K562 (cell line): Measurements from ENCODE around the gene TMEM89. TPM values are rescaled to one million over a fixed set of nuclear protein-coding genes. Genes with fewer than 3 reads are reported as not detected.

ENCODE experiments used
- ARHGAP35 ChIP-seq: fragments of 450-650 bp; IDR thresholded peaks from 2 replicates; pipeline ENCODE4 v1.6.1; 2018; ENCODE audit not compliant: partially characterized antibody
- C11orf30 ChIP-seq: fragments of 450-650 bp; IDR thresholded peaks from 2 replicates; pipeline ENCODE4 v1.6.1; 2016; ENCODE audit warnings: low read depth, mild to moderate bottlenecking
- CBX3 ChIP-seq, 2 experiments: IDR thresholded peaks; 1 replicate in 1 of 2; 2 replicates in 1 of 2; pipeline ENCODE4 v1.6.1; 2012; ENCODE audit warnings: inconsistent platforms in 2 of 2, low read length in 2 of 2, borderline replicate concordance in 1 of 2, control low read depth in 1 of 2
- DMBX1 ChIP-seq: fragments of 250-450 bp; sonication (Bioruptor Pico); IDR thresholded peaks from 2 replicates; pipeline ENCODE4 v1.8.0; 2022; ENCODE audit warnings: inconsistent platforms, mild to moderate bottlenecking, moderate library complexity, borderline replicate concordance
- GATAD2B ChIP-seq: fragments of 450-650 bp; IDR thresholded peaks from 2 replicates; pipeline ENCODE4 v1.6.1; 2017; ENCODE audit warnings: mild to moderate bottlenecking, borderline replicate concordance
- ILF3 ChIP-seq: fragments of 450-650 bp; IDR thresholded peaks from 2 replicates; pipeline ENCODE4 v1.6.1; 2018; ENCODE audit warnings: antibody characterized with exemption, mild to moderate bottlenecking, moderate library complexity, borderline replicate concordance
- MAFK ChIP-seq: IDR thresholded peaks from 2 replicates; pipeline ENCODE4 v1.6.1; 2011; ENCODE audit warnings: low read length, improper control_type of control experiment
- PTTG1 ChIP-seq: fragments of 450-650 bp; IDR thresholded peaks from 2 replicates; pipeline ENCODE4 v1.6.1; 2016; ENCODE audit warnings: low read depth, mild to moderate bottlenecking, missing genetic modification characterization, missing compliant biosample characterization
- SNRNP70 ChIP-seq: fragments of 200-400 bp; formaldehyde crosslinking; optimal IDR thresholded peaks from 2 replicates; pipeline ENCODE3; 2017; ENCODE audit warnings: low read depth, low read length
- STAG1 ChIP-seq: sonication (generic); formaldehyde crosslinking; IDR thresholded peaks from 2 replicates; pipeline ENCODE4 v1.5.0; 2020; ENCODE audit warnings: missing genetic modification reagents, borderline replicate concordance
- TCF3 ChIP-seq: sonication (generic); formaldehyde crosslinking; IDR thresholded peaks from 2 replicates; pipeline ENCODE4 v1.4.0; 2020; ENCODE audit warnings: mild to moderate bottlenecking, missing genetic modification reagents
- U2AF1 ChIP-seq: fragments of 200-400 bp; formaldehyde crosslinking; optimal IDR thresholded peaks from 2 replicates; pipeline ENCODE3; 2017; ENCODE audit warnings: mild to moderate bottlenecking, low read depth, low read length, moderate library complexity
- XRCC3 ChIP-seq: fragments of 450-650 bp; IDR thresholded peaks from 2 replicates; pipeline ENCODE4 v1.6.1; 2017; ENCODE audit warnings: mild to moderate bottlenecking, moderate library complexity
- ZBTB1 ChIP-seq: sonication (generic); formaldehyde crosslinking; IDR thresholded peaks from 2 replicates; pipeline ENCODE4 v1.8.1; 2023; ENCODE audit warnings: missing genetic modification reagents, low read depth, mild to moderate bottlenecking, borderline replicate concordance
- ZNF274 ChIP-seq: IDR thresholded peaks from 2 replicates; pipeline ENCODE4 v1.6.1; 2011; ENCODE audit warnings: low read depth, mild to moderate bottlenecking, low read length, moderate library complexity, borderline replicate concordance
- ZSCAN32 ChIP-seq: fragments of 450-650 bp; formaldehyde crosslinking; IDR thresholded peaks from 2 replicates; pipeline ENCODE4 v1.4.0; 2020; ENCODE audit warnings: mild to moderate bottlenecking, moderate library complexity
- polyA plus RNA-seq, 8 experiments: library from polyadenylated mRNA; depleted of rRNA in 4 of 8; stranded (reverse) in 5 of 8; unstranded in 3 of 8; fragments of >200 nt; fragmentation: Nextera tagmentation in 2 of 8; fragmentation: Illumina TruSeq in 1 of 8; extraction: Ambion mirVana in 2 of 8; extraction: Trizol in 1 of 8; gene quantifications; 2 replicates each; pipeline versions ENCODE4 v1.2.1 to v1.2.3, GENCODE V29; 2011 to 2014; ENCODE audit warnings: inconsistent platforms in 1 of 8, missing spikeins in 1 of 8
- total RNA-seq, 7 experiments: library from RNA; depleted of rRNA in 6 of 7; stranded (reverse); fragments of >200 nt in 6 of 7; fragmentation: Illumina TruSeq in 2 of 7; extraction: Trizol in 2 of 7; gene quantifications; 2 replicates each; pipeline versions ENCODE4 v1.2.1 to v1.2.3, GENCODE V29; 2011 to 2021; ENCODE audit warnings: low replicate concordance in 1 of 7
- TF ChIP-seq, protein P1 (sequence below): fragments of 200-600 bp; sonication (generic); IDR thresholded peaks from one replicate; pipeline ENCODE4 v1.6.1; 2012; ENCODE audit warnings: mild to moderate bottlenecking, low read depth, low read length, inconsistent platforms
- TF ChIP-seq, protein P2 (sequence below): fragments of 450-650 bp; IDR thresholded peaks from 2 replicates; pipeline ENCODE4 v1.6.1; 2018; ENCODE audit warnings: mild to moderate bottlenecking, low read depth; ENCODE audit not compliant: partially characterized antibody

TMEM89 gene
- total and polyA plus RNA-seq, 9 of the 15 experiments (the other 6 are each of a cell fraction or from before 2014, with no cell fraction given): not detected

DNA sequence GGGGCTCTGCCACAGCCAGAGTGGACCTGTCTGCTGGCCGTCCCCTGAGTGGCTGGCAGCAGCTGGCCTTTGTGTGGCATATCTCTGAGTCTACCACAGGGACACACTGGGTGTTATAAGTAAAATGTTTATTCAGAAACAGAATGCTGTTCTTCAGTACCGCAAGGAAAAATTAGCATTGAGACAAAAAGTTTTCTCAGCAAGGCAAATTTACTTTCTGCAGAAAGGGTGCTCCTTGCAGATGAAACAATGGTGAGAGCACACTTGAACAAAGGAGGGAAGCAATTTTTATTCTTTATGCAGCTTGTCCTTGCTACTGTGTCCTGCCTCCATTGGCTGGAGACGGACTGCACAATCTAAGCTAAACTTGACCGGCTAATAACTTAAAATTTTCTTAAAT is 4.0 kb downstream of the TMEM89 start (continued):
- TF ChIP-seq ZBTB1 (CRISPR knock-in tag) (no peak), GATAD2B (no peak), XRCC3 (peak; percentile 91; the same call in 1 of the 2 replicates), DMBX1 (CRISPR knock-in tag) (no peak), C11orf30 (no peak), ILF3 (no peak), U2AF1 (no peak), ARHGAP35 (no peak), PTTG1 (tag) (no peak), ZNF274 (no peak), MAFK (no peak), SNRNP70 (no peak), TCF3 (CRISPR knock-in tag) (no peak), CBX3 (IDR thresholded peaks at IDR 0.05; ENCODE audit: borderline replicate concordance in 1 of 2, low read length in 2 of 2) (peak in 1 of 2 experiments; percentile 99; a peak in 2 of 3 replicates), ZSCAN32 (CRISPR knock-in tag) (no peak), STAG1 (CRISPR knock-in tag) (no peak)
- TF ChIP-seq, protein P1, sequence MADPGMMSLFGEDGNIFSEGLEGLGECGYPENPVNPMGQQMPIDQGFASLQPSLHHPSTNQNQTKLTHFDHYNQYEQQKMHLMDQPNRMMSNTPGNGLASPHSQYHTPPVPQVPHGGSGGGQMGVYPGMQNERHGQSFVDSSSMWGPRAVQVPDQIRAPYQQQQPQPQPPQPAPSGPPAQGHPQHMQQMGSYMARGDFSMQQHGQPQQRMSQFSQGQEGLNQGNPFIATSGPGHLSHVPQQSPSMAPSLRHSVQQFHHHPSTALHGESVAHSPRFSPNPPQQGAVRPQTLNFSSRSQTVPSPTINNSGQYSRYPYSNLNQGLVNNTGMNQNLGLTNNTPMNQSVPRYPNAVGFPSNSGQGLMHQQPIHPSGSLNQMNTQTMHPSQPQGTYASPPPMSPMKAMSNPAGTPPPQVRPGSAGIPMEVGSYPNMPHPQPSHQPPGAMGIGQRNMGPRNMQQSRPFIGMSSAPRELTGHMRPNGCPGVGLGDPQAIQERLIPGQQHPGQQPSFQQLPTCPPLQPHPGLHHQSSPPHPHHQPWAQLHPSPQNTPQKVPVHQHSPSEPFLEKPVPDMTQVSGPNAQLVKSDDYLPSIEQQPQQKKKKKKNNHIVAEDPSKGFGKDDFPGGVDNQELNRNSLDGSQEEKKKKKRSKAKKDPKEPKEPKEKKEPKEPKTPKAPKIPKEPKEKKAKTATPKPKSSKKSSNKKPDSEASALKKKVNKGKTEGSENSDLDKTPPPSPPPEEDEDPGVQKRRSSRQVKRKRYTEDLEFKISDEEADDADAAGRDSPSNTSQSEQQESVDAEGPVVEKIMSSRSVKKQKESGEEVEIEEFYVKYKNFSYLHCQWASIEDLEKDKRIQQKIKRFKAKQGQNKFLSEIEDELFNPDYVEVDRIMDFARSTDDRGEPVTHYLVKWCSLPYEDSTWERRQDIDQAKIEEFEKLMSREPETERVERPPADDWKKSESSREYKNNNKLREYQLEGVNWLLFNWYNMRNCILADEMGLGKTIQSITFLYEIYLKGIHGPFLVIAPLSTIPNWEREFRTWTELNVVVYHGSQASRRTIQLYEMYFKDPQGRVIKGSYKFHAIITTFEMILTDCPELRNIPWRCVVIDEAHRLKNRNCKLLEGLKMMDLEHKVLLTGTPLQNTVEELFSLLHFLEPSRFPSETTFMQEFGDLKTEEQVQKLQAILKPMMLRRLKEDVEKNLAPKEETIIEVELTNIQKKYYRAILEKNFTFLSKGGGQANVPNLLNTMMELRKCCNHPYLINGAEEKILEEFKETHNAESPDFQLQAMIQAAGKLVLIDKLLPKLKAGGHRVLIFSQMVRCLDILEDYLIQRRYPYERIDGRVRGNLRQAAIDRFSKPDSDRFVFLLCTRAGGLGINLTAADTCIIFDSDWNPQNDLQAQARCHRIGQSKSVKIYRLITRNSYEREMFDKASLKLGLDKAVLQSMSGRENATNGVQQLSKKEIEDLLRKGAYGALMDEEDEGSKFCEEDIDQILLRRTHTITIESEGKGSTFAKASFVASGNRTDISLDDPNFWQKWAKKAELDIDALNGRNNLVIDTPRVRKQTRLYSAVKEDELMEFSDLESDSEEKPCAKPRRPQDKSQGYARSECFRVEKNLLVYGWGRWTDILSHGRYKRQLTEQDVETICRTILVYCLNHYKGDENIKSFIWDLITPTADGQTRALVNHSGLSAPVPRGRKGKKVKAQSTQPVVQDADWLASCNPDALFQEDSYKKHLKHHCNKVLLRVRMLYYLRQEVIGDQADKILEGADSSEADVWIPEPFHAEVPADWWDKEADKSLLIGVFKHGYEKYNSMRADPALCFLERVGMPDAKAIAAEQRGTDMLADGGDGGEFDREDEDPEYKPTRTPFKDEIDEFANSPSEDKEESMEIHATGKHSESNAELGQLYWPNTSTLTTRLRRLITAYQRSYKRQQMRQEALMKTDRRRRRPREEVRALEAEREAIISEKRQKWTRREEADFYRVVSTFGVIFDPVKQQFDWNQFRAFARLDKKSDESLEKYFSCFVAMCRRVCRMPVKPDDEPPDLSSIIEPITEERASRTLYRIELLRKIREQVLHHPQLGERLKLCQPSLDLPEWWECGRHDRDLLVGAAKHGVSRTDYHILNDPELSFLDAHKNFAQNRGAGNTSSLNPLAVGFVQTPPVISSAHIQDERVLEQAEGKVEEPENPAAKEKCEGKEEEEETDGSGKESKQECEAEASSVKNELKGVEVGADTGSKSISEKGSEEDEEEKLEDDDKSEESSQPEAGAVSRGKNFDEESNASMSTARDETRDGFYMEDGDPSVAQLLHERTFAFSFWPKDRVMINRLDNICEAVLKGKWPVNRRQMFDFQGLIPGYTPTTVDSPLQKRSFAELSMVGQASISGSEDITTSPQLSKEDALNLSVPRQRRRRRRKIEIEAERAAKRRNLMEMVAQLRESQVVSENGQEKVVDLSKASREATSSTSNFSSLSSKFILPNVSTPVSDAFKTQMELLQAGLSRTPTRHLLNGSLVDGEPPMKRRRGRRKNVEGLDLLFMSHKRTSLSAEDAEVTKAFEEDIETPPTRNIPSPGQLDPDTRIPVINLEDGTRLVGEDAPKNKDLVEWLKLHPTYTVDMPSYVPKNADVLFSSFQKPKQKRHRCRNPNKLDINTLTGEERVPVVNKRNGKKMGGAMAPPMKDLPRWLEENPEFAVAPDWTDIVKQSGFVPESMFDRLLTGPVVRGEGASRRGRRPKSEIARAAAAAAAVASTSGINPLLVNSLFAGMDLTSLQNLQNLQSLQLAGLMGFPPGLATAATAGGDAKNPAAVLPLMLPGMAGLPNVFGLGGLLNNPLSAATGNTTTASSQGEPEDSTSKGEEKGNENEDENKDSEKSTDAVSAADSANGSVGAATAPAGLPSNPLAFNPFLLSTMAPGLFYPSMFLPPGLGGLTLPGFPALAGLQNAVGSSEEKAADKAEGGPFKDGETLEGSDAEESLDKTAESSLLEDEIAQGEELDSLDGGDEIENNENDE: no peak
- TF ChIP-seq, protein P2, sequence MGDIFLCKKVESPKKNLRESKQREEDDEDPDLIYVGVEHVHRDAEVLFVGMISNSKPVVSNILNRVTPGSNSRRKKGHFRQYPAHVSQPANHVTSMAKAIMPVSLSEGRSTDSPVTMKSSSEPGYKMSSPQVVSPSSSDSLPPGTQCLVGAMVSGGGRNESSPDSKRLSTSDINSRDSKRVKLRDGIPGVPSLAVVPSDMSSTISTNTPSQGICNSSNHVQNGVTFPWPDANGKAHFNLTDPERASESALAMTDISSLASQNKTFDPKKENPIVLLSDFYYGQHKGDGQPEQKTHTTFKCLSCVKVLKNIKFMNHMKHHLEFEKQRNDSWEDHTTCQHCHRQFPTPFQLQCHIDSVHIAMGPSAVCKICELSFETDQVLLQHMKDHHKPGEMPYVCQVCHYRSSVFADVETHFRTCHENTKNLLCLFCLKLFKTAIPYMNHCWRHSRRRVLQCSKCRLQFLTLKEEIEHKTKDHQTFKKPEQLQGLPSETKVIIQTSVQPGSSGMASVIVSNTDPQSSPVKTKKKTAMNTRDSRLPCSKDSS: peak; percentile 97
